Neuronal stem cell (in vitro differentiated cells): ENCODE data around the gene TRIOBP.
A peak's percentile ranks its signal among the peaks of the same experiment; 100 is the strongest.

ENCODE experiments used
- DNase-seq: peaks from one replicate; pipeline ENCODE4 v3.0.0-alpha.2; 2013; ENCODE audit warnings: low spot score
- H2AFZ ChIP-seq: one replicate; pipeline ENCODE4 v1.6.1; 2013; ENCODE audit warnings: mild to moderate bottlenecking, low read length, inconsistent platforms
- H2AK5ac ChIP-seq: 2 replicates; pipeline ENCODE4 v1.6.1; 2013; ENCODE audit warnings: low read depth, mild to moderate bottlenecking, inconsistent platforms, low read length, moderate library complexity, mixed read lengths
- H2BK120ac ChIP-seq: 2 replicates; pipeline ENCODE4 v1.6.1; 2013; ENCODE audit warnings: low read depth, mild to moderate bottlenecking, inconsistent platforms, low read length, moderate library complexity, mixed read lengths
- H2BK12ac ChIP-seq: one replicate; pipeline ENCODE4 v1.6.1; 2013; ENCODE audit warnings: low read length, inconsistent platforms
- H2BK15ac ChIP-seq: 2 replicates; pipeline ENCODE4 v1.6.1; 2013; ENCODE audit warnings: mild to moderate bottlenecking, low read length, inconsistent platforms, mixed read lengths
- H2BK5ac ChIP-seq: one replicate; pipeline ENCODE4 v1.6.1; 2013; ENCODE audit warnings: inconsistent platforms, mild to moderate bottlenecking, low read length, moderate library complexity
- H3K14ac ChIP-seq: one replicate; pipeline ENCODE4 v1.6.1; 2013; ENCODE audit warnings: low read length, inconsistent platforms
- H3K18ac ChIP-seq: 2 replicates; pipeline ENCODE4 v1.6.1; 2013; ENCODE audit warnings: low read length, inconsistent platforms
- H3K23ac ChIP-seq: 2 replicates; pipeline ENCODE4 v1.6.1; 2013; ENCODE audit warnings: low read depth, mild to moderate bottlenecking, mixed read lengths, low read length, inconsistent platforms; ENCODE audit not compliant: poor library complexity
- H3K27ac ChIP-seq: replicated peaks from 3 replicates; pipeline ENCODE4 v1.5.1; 2013; ENCODE audit warnings: low read length, inconsistent platforms
- H3K27me3 ChIP-seq, 3 experiments: 2 replicates each; pipeline ENCODE4 v1.6.1; 2013; ENCODE audit warnings: low read length in 3 of 3, mild to moderate bottlenecking in 2 of 3, inconsistent platforms in 1 of 3, low read depth in 1 of 3, mixed read lengths in 1 of 3, moderate library complexity in 1 of 3; ENCODE audit not compliant: control insufficient read depth in 3 of 3, insufficient read depth in 3 of 3
- H3K36me3 ChIP-seq, 2 donors: replicated peaks in 1 of 2; 2 replicates each; pipeline ENCODE4 v1.6.1; 2013; ENCODE audit warnings: low read length in 2 of 2; ENCODE audit not compliant: control insufficient read depth in 2 of 2, insufficient read depth in 2 of 2
- H3K4ac ChIP-seq: 2 replicates; pipeline ENCODE4 v1.6.1; 2013; ENCODE audit warnings: inconsistent platforms, mild to moderate bottlenecking, low read length, moderate library complexity
- H3K4me1 ChIP-seq, 2 donors: 1 replicate in 1 of 2; 2 replicates in 1 of 2; pipeline ENCODE4 v1.6.1; 2013; ENCODE audit warnings: low read length in 2 of 2, low read depth in 1 of 2; ENCODE audit not compliant: control insufficient read depth in 2 of 2, insufficient read depth in 1 of 2
- H3K4me2 ChIP-seq: one replicate; pipeline ENCODE4 v1.6.1; 2013; ENCODE audit warnings: mild to moderate bottlenecking, low read length, inconsistent platforms; ENCODE audit not compliant: insufficient read depth, poor library complexity, severe bottlenecking
- H3K4me3 ChIP-seq, 2 donors: 2 replicates each; pipeline ENCODE4 v1.5.1; 2013; ENCODE audit warnings: low read length in 2 of 2, mild to moderate bottlenecking in 2 of 2, inconsistent platforms in 1 of 2, moderate library complexity in 1 of 2
- H3K79me1 ChIP-seq: one replicate; pipeline ENCODE4 v1.6.1; 2013; ENCODE audit warnings: low read depth, mild to moderate bottlenecking, inconsistent platforms, low read length, moderate library complexity
- H3K9ac ChIP-seq: one replicate; pipeline ENCODE4 v1.6.1; 2013; ENCODE audit warnings: mild to moderate bottlenecking, low read depth, low read length, inconsistent platforms; ENCODE audit not compliant: poor library complexity
- H3K9me3 ChIP-seq, 2 donors: replicated peaks in 1 of 2; 2 replicates each; pipeline versions ENCODE3 to v1.6.1; 2013; ENCODE audit warnings: low read length in 2 of 2, mild to moderate bottlenecking in 2 of 2, inconsistent platforms in 1 of 2, low read depth in 1 of 2, mixed read lengths in 1 of 2, moderate library complexity in 1 of 2; ENCODE audit not compliant: control insufficient read depth in 2 of 2, insufficient read depth in 1 of 2
- H4K8ac ChIP-seq: one replicate; pipeline ENCODE4 v1.6.1; 2013; ENCODE audit warnings: low read depth, mild to moderate bottlenecking, inconsistent platforms, low read length, moderate library complexity
- H4K91ac ChIP-seq: one replicate; pipeline ENCODE4 v1.6.1; 2013; ENCODE audit warnings: low read length, low read depth, mild to moderate bottlenecking, inconsistent platforms; ENCODE audit not compliant: poor library complexity
- WGBS, 2 donors: extraction: QIAGEN DNeasy Blood & Tissue Kit; methylation state at CpG; one replicate each; pipeline ENCODE4 v1.1.7; 2013; ENCODE audit warnings: missing lambda C conversion rate in 2 of 2, mixed read lengths in 1 of 2; ENCODE audit not compliant: insufficient read length in 2 of 2, insufficient replicate concordance in 1 of 2; ENCODE audit errors: extremely low coverage in 2 of 2; 5-methylcytosine and 5-hydroxymethylcytosine counted together

Gene TRIOBP

DNA sequence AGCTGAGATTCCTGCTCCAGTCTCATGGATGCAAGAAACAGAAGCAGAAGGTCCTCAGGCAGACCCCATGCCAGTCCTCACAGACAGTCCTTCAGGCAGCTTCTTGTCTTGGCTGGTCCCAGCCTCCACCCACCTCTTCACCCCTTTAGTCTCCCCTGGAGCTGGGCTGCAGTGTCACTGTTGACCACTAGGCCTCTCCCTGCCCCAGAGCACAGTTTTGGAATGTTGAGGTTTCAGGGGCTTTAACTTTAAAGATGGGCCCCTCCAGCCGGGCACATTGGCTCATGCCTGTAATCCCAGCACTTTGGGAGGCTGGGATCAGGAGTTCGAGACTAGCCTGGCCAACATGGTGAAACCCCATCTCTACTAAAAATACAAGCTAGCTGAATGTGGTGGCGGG, 71.4 kb downstream of the TRIOBP start:
- Histone ChIP-seq H3K9ac (no peak overlapping the region), H3K36me3 (peaks cover 28 to 81% of the 10 kb centered on the region in 2 donors), H3K79me1 (peaks cover 2% of the 10 kb centered on the region), H2BK12ac (no peak overlapping the region), H3K9me3 (no peaks in the 10 kb centered on the region), H4K8ac (no peak overlapping the region), H3K4me2 (no peak overlapping the region), H3K4me3 (no peak overlapping the region), H3K18ac (no peak overlapping the region), H3K27me3 (no peaks in the 10 kb centered on the region), H2BK5ac (no peak overlapping the region), H2BK15ac (no peak overlapping the region), H2AK5ac (no peak overlapping the region), H3K4ac (no peak overlapping the region), H3K23ac (no peak overlapping the region), H3K14ac (no peak overlapping the region), H2AFZ (no peak overlapping the region), H3K4me1 (no peaks in the 10 kb centered on the region), H2BK120ac (no peak overlapping the region), H3K27ac (no peak overlapping the region), H4K91ac (no peak overlapping the region)
- no peak for DNase-seq
- no CpG with 5 or more reads among the region's 3 CpGs for WGBS, 2 donors

DNA sequence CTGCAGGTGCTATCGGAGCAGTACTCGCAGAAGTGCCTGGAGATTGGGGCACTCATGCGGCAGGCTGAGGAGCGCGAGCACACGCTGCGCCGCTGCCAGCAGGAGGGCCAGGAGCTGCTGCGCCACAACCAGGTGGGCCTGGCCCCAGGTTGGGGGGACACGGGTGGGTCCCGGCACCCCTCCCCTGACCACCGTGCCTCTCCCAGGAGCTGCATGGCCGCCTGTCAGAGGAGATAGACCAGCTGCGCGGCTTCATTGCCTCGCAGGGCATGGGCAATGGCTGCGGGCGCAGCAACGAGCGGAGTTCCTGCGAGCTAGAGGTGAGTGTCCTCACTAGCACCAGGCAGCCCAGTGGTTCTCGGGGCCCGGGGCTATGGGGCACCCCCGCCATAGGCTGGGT, 72.2 kb downstream of the TRIOBP start:
- Histone ChIP-seq H4K91ac (no peak overlapping the region), H3K4me2 (no peak overlapping the region), H3K36me3 (peaks cover 31 to 81% of the 10 kb centered on the region in 2 donors), H3K79me1 (peaks cover 2% of the 10 kb centered on the region), H3K23ac (peak overlapping the region; percentile 48), H2BK120ac (no peak overlapping the region), H2BK5ac (peak overlapping the region; percentile 5), H3K4me3 (peak overlapping the region in 1 of 2 donors; percentile 30), H3K4ac (no peak overlapping the region), H3K9me3 (no peaks in the 10 kb centered on the region), H3K4me1 (no peaks in the 10 kb centered on the region), H2BK12ac (no peak overlapping the region), H4K8ac (no peak overlapping the region), H2AK5ac (no peak overlapping the region), H2BK15ac (no peak overlapping the region), H2AFZ (no peak overlapping the region), H3K27ac (no peak overlapping the region), H3K18ac (no peak overlapping the region), H3K27me3 (no peaks in the 10 kb centered on the region), H3K9ac (peak overlapping the region; percentile 38), H3K14ac (no peak overlapping the region)
- DNase-seq = no peak
- no CpG with 5 or more reads among the region's 24 CpGs for WGBS, 2 donors

DNA sequence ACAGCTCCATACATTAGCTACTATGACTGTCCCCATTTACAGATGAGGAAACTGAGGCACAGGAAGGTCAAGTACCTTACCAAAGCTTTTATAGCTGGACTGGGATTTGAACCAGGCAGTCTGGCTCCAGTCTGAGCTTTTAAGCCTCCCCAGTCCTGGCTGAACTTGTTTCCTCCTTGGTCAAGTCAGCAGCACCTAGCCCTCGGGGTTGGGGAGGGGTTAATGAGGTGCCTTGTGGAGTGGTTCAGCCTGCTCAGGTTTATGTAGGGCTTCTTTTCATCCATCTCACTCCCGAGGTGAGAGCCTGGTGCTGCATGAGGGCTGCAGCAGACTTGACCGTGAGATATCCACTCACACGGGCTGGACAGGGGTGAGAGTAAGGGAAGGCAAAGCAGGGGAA, 74.2 kb downstream of the TRIOBP start:
- H2BK15ac ChIP-seq = no peak overlapping the region
- no peak overlapping the region for H2AK5ac ChIP-seq
- H3K36me3 ChIP-seq = peaks cover 28 to 75% of the 10 kb centered on the region in 2 donors
- H2BK120ac ChIP-seq = no peak overlapping the region
- no peaks in the 10 kb centered on the region for H3K27me3 ChIP-seq
- WGBS, 2 donors = no CpG with 5 or more reads among the region's 4 CpGs
- no peak overlapping the region for H3K4ac ChIP-seq
- peaks cover 2% of the 10 kb centered on the region for H3K79me1 ChIP-seq
- DNase-seq = no peak
- H3K4me1 ChIP-seq = no peaks in the 10 kb centered on the region
- H3K14ac ChIP-seq = no peak overlapping the region
- no peak overlapping the region for H2BK5ac ChIP-seq
- no peak overlapping the region for H3K4me3 ChIP-seq
- no peak overlapping the region for H3K23ac ChIP-seq
- no peak overlapping the region for H4K91ac ChIP-seq
- H3K4me2 ChIP-seq = no peak overlapping the region
- H4K8ac ChIP-seq = no peak overlapping the region
- no peak overlapping the region for H3K18ac ChIP-seq
- no peaks in the 10 kb centered on the region for H3K9me3 ChIP-seq
- no peak overlapping the region for H3K27ac ChIP-seq
- H2BK12ac ChIP-seq = no peak overlapping the region
- H2AFZ ChIP-seq = no peak overlapping the region
- no peak overlapping the region for H3K9ac ChIP-seq

DNA sequence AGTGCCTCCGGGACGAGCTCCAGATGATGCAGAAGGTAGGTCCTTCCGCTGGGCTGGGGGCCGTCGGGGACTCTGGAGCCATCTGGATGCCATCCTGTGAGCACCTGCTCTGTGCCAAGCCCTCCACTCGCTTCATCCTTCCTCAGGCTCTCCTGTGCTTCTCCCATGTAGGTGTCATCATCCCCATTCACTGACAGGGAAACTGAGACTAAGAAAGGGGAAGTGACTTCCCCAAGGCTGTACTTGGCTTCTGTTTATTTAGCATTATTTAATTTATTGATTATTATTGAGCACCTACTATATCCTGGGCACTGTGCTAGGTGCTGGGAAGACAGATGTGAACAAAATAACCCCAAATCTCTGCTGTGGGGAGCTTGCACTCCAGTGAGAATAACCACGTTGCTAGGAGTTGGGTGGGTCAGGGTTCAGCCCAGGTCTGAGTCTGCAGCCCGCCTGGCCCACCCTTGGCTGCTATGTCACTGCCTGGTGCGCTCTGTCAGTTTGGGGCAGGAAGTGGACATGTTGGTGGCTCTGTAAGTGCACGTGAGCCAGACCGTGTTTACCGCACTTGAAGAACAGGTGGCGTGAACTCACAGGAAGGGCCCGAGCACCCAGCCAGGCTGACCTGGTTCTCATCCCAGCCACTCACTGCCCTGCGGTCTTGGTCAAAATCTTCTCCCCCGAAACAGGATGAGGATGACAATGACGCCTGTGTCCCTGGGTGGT, 75.0 kb downstream of the TRIOBP start:
- Histone ChIP-seq H3K23ac (no peak overlapping the region), H2BK5ac (no peak overlapping the region), H3K4me3 (no peak overlapping the region), H3K18ac (no peak overlapping the region), H3K4me2 (no peak overlapping the region), H3K14ac (no peak overlapping the region), H4K91ac (no peak overlapping the region), H3K9me3 (no peaks in the 10 kb centered on the region), H3K27me3 (no peaks in the 10 kb centered on the region), H3K9ac (peak overlapping the region; percentile 32), H2BK15ac (no peak overlapping the region), H2AK5ac (no peak overlapping the region), H4K8ac (no peak overlapping the region), H3K36me3 (peaks cover 26 to 70% of the 10 kb centered on the region in 2 donors), H2BK12ac (no peak overlapping the region), H3K79me1 (peaks cover 2% of the 10 kb centered on the region), H2AFZ (no peak overlapping the region), H3K4ac (no peak overlapping the region), H3K4me1 (no peaks in the 10 kb centered on the region), H2BK120ac (no peak overlapping the region), H3K27ac (no peak overlapping the region)
- DNase-seq = no peak
- no CpG with 5 or more reads among the region's 17 CpGs for WGBS, 2 donors
